PC-3 (cell line): ENCODE data around the gene AP1B1.

Experiments used
- CTCF ChIP-seq: fragments of 300-600 bp; sonication (generic); conservative IDR thresholded peaks from 2 replicates; pipeline ENCODE4 v1.5.1; 2017; ENCODE audit warnings: antibody characterized with exemption, low read depth, mild to moderate bottlenecking, low read length
- EZH2 ChIP-seq: fragments of 300-600 bp; sonication (generic); IDR thresholded peaks from one replicate; pipeline ENCODE4 v1.6.1; 2017; ENCODE audit warnings: antibody characterized with exemption, mild to moderate bottlenecking, low read length; ENCODE audit not compliant: unreplicated experiment

- TF ChIP-seq CTCF (no peak), EZH2 (no peak)
Observed at GRCh38 chr22:29351891-29352290, 36.5 kb downstream of the AP1B1 start.
